Measurements from ENCODE around the gene DSTN.

The DSTN gene

DNA sequence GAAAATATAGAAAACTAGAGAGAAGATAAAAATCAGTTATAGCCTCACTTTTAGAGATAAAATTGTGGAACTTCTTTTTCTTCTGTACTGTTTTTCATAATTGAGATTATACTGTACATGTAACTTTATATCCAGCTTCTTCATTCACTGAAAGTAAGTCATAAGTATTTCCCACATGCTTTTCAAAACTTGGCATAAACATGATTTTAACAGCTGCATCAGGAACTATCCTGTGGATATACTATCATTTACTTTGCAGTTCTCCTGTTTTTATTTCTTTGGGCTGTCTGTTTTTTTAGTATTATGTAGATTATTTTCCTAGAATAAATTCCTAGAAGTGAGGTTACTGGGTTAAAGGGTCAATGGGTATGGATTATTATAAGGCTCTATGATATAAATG lies 14.8 kb downstream of the DSTN start:
- DNase-seq, result no peak

DNA sequence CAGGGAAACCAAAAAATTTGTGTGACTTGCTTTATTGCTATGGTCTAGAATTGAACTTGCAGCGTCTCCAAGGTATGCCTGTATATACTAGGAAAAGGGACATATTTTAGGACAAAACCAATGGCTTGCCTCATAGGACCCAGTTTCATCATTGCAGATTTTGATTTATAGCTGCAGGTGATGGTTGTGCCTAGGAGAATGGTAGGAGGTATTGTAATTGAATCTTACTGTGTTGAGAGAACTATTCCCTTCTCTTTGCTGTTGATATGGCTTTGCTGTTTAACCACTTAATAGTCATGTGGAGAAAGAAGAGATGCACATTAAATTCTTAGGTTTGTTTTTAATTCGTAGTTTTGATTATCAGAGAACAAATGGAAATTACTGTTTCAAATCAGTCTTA lies 16.4 kb downstream of the DSTN start:
- DNase-seq, result no peak

DNA sequence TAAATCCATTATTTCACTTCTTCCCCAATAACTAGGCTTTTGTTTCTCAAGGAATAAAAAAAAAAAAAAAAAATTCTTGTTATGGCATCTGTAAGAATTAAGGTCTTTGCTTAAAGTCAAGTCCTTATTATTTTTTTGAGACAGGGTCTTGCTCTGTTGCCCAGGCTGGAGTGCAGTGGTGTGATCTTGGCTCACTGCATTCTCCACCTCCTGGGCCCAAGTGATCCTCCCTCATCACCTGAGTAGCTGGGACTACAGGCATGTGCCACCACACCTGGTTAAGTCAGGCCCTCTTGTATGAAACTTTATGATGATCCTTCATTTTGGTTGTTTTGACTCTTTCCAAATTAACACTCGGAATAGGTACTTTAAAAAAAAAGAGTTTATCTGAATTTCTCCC lies 17.3 kb downstream of the DSTN start:
- DNase-seq, result no peak

DNA sequence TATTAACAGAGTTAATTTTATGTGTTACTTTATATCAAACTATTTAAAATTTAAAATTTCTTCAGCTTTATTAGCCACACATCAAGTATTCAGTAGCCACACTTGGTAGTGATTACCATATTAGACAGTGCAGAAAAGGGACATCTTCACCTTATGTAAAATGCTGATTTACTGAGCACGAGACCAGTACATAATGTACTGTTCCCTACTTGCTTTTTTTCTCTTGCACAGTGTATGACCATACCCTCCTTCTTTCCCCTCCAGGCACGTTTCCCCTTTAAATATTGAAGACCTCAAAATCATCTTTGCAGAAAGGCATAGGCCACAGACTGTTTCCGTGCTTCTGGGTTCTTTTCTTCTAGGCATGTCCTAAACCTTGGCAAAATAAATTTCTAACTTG lies 17.9 kb downstream of the DSTN start:
- DNase-seq, result no peak

DNA sequence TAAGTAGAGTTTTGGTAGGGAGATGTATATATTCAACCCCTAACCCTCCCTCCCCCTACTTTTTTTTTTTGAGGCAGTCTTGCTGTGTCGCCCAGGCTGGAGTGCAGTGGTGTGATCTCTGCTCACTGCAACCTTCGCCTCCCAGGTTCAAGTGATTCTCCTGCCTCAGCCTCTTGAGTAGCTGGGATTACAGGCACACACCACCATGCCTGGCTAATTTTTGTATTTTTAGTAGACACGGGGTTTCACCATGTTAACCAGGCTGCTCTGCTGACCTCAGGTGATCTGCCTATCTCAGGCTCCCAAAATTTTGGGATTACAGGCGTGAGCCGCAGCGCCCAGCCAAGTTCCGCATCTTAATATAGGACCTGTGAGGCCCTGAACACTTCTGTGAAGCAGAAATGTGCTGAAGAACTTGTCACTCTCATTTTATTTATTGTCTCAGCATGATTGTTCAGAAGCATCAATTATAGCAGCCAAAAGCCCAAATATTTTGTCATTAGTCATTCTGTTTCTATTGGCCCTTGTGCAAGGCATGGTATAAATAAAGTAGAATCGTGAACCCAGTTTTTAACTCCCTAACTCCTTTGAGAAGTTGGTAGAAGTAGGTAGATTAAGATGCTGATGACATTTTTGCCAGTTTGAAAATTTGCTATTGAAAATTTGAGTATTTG lies 19.4 kb downstream of the DSTN start:
- no peak for DNase-seq

DNA sequence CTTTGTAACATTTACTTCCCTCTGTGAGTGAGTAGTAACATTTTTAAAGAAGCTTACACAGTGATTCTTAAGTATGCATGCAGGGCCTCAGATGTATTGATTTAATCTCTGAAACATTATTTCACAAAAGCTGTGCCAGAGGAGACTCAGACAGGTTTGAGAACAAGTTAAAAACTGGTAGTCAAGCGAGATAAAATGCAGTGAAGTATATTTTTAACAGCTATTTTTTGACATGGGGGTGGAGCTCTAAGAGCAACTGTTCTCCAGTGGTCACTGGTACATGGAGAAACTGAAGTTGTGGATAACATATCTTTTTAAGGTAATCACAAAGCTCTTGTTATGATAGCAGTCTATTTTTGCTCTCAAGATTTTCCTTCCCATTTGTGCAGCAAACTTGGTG lies 20.4 kb downstream of the DSTN start:
- no peak for DNase-seq

DNA sequence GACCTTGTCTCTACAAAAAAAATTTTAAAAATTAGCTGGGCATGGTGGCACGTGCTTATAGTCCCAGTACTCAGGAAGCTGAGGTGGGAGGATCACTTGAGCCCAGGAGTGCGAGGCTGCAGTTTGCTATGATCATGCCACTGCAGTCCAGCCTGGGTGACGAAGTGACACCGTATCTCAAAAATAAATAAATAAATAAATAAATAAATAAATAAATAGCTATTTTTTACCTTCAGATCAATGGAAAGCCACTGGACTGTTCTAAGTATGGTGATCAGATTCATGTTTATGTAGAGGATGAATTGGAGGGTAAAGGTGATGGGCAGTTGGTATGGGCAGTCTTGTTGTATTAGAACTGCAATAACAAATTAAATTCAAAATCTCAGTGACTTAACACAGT lies 24.0 kb downstream of the DSTN start:
- no peak for DNase-seq

DNA sequence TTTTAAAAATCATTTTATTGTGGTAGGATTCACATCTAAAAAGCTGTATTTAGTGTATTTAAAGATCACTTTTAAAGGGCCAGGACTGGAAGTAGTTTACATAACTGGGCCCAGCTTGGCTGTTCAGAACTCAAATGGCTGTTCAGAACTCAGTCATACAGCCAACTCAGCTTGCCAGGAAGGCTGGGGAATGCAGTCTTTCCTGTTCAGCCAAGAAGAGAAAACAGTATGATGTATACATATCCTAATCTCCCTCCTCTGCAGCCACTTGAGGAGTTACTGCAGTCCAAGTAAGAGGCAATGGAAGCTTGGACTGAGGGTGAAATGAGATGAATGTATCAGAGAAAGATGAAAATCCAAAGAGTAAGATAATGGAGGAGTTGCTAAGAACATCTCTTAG lies 24.6 kb downstream of the DSTN start:
- DNase-seq, result no peak

DNA sequence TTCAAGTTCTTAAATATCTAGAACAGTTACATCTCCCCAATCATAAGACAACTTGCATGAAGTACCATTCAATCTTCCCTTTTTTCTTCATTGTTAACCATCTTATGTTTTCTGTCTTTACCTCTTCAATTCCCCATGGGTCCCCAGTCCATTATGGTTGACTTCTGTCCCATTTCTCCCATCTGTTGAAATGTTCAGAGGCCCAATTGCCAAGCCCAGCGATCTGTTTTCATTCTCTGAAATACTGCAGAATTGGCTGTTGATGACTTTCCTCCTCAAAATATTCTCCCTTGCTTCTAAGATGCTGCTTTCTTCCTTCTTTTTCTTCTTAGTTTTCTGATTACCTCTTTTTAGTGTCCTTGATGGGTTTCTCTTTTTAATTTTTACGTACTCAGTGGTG lies 26.0 kb downstream of the DSTN start:
- no peak for DNase-seq

DNA sequence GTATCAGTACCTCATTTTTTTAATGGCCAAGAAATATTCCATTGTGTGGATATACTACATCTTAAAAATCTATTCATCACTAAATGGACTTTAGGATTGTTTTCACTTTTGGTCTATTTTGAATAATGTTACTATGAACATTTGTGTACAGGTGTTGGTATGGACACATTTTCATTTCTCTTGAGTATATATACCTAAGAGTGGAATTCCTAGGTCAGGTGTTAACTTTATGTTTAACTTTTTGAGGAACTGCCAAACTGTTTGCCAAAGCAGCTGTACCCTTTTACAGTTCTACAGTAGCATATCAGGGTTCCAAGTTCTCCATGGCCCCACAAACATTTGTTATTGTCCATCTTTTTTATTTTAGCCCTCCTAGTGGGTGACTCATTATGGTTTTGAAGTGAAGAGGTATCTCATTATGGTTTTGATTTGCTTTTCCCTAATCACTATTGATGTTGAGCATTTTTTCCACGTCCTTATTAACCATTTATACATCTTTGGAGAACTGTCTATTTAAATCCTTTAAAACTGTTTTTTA lies 28.2 kb downstream of the DSTN start:
- DNase-seq, result no peak

DNA sequence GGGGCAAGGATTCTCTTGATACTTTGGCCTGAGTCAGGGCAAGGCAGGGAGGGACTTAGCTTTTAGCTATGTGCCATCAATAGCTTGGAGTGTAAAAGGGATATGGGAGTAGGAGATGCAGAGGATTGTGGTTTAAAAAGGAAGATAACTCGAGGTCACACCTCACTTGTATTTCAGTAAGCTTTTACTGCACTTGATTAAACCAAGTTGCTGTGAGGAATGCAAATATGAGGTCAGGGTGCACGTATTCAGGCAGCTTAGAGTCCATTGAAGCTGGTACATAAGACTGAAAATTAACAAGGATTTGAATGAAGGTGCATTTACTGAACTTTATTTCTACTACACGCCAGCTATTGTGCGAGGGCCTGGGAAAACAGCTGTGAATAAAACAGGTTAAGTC lies 32.1 kb downstream of the DSTN start:
- no peak for DNase-seq

DNA sequence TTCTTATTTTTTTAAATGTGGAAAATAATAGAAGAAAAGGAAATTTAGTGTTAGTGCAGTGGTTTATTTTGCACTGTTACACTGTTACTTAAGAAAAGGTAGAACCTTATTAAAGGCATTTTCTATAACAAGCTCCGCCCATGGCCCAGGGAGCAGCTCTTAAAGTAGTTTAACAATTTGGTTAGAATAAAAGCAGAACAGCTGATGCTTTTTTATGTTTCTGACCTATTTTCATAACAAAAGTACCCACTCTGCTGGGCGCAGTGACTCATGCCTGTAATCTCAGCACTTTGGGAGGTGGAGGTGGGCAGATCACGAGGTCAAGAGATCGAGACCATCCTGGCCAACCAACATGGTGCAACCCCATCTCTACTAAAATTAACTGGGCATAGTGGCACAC lies 32.6 kb downstream of the DSTN start:
- no peak for DNase-seq

DNA sequence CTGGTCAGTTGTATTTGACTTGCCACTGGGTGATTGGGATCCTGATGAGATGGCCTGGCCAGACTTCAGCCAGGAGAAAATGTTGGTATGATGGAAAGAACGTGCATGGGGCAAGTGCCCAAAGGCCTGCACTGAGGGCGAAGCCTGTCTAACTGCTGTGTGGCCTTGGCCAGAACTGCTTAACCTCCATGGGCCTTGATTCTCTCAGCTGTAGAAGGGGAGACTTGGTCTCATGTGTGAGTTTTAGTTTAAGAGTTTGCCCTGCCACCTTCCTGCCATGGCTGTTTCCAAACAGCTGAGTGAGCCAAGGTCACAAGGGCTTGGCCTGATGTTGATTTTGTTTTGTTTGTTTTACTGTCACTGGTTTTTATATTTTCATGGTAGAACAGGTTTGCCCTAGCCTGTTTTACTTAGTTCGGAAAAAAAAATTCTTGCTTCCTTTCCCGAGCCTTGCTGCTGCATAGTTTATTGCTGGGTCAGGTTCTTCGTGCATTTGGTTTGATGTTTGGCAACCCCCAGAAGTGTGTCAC lies 35.3 kb downstream of the DSTN start:
- no peak for DNase-seq

DNA sequence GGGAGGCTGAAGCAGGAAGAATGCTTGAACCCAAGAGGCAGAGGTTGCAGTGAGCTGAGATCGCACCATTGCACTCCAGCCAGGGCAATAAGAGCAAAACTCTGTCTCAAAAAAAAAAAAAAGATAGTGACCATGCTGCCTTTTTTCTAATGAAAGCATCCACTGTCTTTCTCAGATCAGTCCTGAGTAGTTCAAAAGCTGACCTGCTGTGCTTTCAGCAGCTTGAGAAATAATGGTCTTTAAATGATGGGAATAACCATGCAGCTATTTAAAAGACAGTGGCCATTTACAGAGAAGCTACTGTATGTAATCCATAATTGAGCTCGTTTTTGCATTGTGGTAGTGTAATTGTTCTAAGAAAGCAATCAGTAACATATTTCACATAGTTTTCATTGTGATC lies 36.1 kb downstream of the DSTN start:
- no peak for DNase-seq

DNA sequence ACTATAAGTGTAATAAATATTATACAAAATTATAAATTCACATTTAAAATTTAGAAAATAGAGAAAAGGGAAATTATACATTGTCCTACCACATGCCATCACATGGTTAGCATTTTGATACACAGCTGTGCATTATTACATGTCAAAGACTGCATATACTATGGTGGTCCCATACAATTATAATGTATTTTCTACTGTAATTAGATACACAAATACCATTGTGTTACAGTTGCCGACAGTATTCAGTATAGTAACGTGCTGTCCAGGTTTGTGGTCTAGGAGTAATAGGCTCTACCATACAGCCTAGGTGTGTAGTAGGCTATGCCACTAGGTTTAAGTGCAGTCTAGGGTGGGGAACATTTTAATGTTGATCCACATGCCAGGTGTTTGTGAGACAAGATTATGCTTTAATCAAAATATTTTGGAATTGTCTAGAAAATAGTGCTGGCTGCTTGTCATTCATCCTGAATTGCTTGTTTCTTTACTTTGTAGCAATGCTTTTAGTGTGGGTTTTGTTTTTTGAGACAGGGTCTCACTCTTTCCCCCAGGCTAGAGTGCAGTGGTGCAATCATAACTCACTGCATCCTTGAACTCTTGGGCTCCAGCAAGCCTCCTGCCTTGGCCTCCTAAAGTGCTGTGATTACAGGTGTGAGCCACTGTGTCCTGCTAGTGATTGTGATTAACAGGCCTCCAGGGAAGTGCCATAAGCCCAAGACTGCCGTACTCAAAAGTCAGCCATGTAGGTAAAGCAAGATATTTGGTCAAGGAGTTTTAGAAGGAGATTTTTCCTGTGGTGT lies 39.0 kb downstream of the DSTN start:
- DNase-seq, result no peak

DNA sequence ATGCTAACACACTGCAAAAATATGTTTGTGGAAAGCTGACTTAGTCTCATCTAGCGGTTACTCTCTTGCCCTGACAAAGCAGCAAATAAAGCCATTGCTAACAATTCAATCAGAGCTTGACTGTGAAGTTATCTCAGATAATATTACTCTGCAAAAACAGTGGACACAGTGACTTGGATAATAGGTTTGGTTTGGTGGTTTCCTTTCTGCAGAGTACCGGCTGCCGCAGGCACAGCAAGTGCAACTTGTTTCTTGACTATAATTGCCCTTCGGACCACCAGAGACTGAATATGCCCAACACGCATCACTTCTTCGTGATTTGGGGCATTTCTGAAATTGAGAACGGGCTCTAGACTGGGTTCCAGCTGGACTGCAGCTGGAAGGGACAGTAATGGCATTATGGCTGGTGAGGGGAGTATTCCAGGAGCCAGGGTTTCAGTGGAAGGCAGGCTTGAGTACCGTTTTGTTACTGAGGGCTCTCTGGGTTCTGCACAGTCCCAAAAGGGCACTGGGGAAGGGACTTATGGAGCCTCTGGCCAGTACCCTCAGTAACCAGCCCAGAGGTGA lies 40.0 kb downstream of the DSTN start:
- no peak for DNase-seq

DNA sequence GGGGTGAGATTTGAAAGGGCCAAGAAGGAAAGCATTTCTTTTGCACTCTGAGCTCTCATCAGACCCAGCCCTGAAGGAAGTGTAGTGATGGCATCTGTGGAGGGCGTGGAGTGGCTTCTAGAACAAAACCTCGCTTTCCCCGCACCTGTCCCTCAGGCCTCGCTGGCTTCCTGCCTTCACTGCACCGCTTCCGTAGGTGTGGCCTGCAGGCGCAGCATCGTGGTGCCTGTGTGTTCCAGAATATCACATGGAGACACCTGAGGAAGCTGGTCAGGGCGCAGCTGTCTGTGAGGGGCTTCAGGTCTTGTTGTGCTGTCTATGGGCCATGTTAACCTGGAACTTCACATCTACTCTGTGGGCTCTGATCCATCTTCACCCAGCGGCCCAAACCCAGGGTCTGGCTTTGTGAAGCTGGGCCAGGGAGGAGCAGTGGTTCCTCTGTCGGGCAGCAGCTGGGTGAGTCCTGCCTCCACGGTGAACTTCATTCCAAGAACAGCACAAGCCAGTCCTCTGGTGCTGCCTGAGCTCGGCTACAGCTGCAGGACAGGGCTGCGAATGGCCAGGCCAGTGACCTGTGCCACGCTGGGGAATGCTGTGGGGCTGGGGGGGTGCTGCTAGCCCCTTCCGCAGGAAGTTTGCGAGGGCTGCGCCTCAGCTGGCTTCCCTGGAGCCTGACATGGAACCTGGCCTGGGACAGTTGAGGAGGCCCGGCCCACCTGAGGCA lies 40.9 kb downstream of the DSTN start:
- DNase-seq, result peak; percentile 51 to 54

DNA sequence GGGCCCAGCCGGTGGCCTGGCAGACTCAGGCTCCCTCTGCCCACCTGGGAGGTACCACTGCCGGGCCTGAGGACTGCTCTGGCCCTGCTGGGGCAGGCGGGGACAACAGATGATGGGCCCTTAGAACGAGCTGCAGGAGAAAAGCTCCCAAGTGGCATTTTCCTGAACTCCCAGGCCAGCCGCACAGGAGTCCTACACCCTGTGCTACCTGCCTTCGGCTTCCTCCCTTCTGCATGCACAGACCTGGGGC lies 41.3 kb downstream of the DSTN start:
- DNase-seq, result no peak

DNA sequence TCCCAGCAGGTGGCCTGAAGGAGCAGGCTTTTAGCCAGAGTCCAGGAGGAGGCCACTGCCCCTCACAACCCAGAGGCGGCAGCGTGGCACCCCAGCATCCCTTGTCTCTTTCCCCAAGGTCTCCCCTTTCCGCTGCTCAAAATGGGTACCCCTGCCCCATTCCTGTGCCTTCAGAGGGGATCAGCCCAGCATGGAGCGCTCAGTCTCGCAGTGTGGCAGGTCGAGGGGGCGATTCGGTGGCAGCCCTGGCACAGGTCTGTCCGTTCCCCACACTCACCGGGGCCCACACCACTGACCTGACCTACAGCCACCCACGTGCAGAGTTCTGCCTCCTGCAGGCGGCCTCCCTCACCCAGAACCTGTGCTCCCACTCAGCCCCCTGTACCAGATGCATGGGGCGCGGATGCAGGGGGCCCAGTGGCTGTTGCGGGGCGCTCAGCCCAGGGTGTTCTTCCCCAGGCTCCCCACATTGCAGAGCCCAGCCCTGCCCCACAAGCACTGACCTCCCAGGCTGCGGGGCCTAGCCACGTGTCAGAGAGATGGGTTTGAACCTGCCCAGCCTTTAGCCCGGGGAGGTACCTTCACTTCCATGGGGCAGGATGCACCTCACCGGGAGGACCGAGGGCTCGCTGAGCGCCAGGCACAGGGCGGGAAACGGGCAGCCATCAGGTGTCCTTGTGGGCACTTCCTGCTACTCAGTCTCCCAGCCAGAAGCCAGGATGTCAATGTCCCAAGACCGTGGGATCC lies 41.8 kb downstream of the DSTN start:
- no peak for DNase-seq

DNA sequence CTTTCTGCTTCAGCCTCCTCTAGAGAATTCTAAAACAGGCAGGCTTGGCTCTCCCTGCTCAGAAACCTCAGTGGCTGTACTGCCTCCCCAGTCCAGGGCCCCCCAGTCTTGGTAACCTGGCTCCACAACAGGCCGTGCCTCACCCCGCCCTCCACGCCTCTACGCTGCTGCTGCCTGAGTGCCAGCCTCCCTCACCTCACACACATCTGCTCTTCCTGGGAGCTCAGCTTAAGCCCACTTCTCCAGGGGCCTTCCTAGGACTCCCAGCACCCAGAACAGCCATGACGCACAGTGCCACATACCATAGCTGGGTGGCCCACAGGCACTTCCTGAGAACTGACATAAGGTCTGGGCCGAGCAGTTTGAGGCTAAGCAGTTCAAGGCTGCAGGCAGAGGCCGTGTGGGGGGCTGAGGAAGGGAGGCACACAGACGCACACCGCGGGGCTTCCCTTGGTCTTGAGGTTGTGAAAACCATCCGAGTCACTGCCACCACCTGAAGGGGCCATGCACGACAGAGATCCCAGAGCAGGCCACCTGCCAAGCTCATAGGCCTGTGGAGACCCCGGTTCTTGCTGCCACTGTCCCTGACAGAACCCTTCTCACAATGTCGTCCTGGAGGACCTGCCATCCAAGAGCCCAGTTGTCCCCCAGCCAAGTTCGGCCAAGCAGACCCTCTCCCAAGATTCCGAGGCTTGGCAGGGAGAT lies 42.6 kb downstream of the DSTN start:
- DNase-seq, result peak in 1 of 2 experiments; percentile 17

DNA sequence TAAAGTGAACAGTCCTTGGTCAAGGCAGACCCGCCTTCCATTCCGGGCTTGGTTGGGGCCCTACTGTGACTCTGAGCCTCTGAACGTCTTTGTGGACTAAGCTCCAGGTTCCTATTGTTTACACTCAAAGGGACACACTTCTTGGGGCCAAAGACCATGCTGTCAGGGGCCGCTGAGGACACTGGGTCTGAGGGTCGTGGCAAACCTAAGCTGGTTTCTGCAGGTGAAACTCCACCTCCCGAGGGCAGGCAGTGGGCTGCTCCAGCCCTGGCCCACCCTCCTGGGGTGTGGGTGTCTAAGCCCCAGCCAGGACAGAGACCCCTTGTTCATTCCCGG lies 43.1 kb downstream of the DSTN start:
- no peak for DNase-seq

Measured in activated CD4-positive, alpha-beta T cell treated with anti-CD3 and anti-CD28 coated beads, Interleukin-2, amount 50 U/mL, for 4 hours (primary cell).